Prostate gland (tissue), 2 donors: Measurements from ENCODE around the gene SACM1L. TPM values are rescaled to one million over a fixed set of nuclear protein-coding genes. Genes with fewer than 3 reads are reported as not detected.

ENCODE experiments used
- DNase-seq: peaks from one replicate; pipeline ENCODE4 v3.0.0-alpha.2; 2019; ENCODE audit warnings: low spot score
- H3K27ac ChIP-seq, 2 donors: fragments of 200-600 bp; sonication (generic); 2 replicates each; pipeline ENCODE4 v1.5.1; 2017 to 2019
- H3K27me3 ChIP-seq: fragments of 200-600 bp; sonication (generic); replicated peaks from 2 replicates; pipeline ENCODE4 v1.5.1; 2019; ENCODE audit not compliant: insufficient read depth
- H3K36me3 ChIP-seq, 2 donors: fragments of 200-600 bp; sonication (generic); 1 replicate in 1 of 2; 2 replicates in 1 of 2; pipeline versions ENCODE4 v1.5.1 to v1.8.1; 2017 to 2019
- H3K4me1 ChIP-seq: fragments of 200-600 bp; sonication (generic); replicated peaks from 2 replicates; pipeline ENCODE4 v1.5.1; 2019
- H3K4me3 ChIP-seq, 2 donors: fragments of 200-600 bp; sonication (generic); 2 replicates each; pipeline ENCODE4 v1.5.1; 2017 to 2019
- H3K9me3 ChIP-seq: fragments of 200-600 bp; sonication (generic); 2 replicates; pipeline ENCODE4 v1.5.1; 2017
- CTCF ChIP-seq, 4 experiments: fragments of 200-600 bp in 2 of 4; fragments of 450-650 bp in 2 of 4; sonication (generic) in 2 of 4; IDR thresholded peaks; 1 replicate in 3 of 4; 2 replicates in 1 of 4; pipeline ENCODE4 v1.5.1; 2016 to 2019; ENCODE audit warnings: antibody characterized with exemption in 4 of 4, mild to moderate bottlenecking in 2 of 4, moderate library complexity in 2 of 4
- POLR2A ChIP-seq: fragments of 450-650 bp; IDR thresholded peaks from one replicate; pipeline ENCODE4 v1.6.1; 2016; ENCODE audit warnings: antibody characterized with exemption, mild to moderate bottlenecking
- POLR2AphosphoS5 ChIP-seq: sonication (generic); formaldehyde crosslinking; IDR thresholded peaks from one replicate; pipeline ENCODE4 v1.6.1; 2017; ENCODE audit warnings: antibody characterized with exemption
- WGBS: methylation state at CpG from one replicate; pipeline ENCODE4 v1.1.5; 2018; 5-methylcytosine and 5-hydroxymethylcytosine counted together
- intact Hi-C: fragments of 100-400 bp; cut with DNase I; formaldehyde crosslinking; loops from one replicate; pipeline ENCODE4 v1.14.2; 2022
- total RNA-seq, 2 donors: library from RNA; depleted of rRNA; stranded (reverse); fragments of >200 nt; gene quantifications; one replicate each; pipeline ENCODE4 v1.1.0, GENCODE V29; 2016

Gene SACM1L
- total RNA-seq, 2 donors from 2014 or later = 56.6 to 62.8 TPM

- Histone ChIP-seq H3K27me3 (no peaks in the 10 kb centered on the region), H3K9me3 (no peaks in the 10 kb centered on the region), H3K4me1 (peaks cover 5% of the 10 kb centered on the region), H3K27ac (no peak overlapping the region), H3K4me3 (no peak overlapping the region), H3K36me3 (no peaks in the 10 kb centered on the region)
- intact Hi-C loops = no loop called here
- DNase-seq = no peak
- 94% methylated on average over 7 of the region's 7 CpGs for WGBS
- no peak for TF ChIP-seq CTCF (IDR thresholded peaks at IDR 0.05)
- TF ChIP-seq POLR2A = no peak
- no peak for TF ChIP-seq POLR2AphosphoS5
These were observed 2.3 kb upstream of the SACM1L start for GRCh38 chr3:45686850-45687249.

- DNase-seq = no peak
- TF ChIP-seq POLR2A (no peak), CTCF (IDR thresholded peaks at IDR 0.05) (no peak), POLR2AphosphoS5 (no peak)
- Histone ChIP-seq H3K27me3 (no peaks in the 10 kb centered on the region), H3K9me3 (no peaks in the 10 kb centered on the region), H3K27ac (no peak overlapping the region), H3K4me3 (peak overlapping the region in 1 of 2 donors; percentile 90), H3K4me1 (peaks cover 6% of the 10 kb centered on the region), H3K36me3 (no peaks in the 10 kb centered on the region)
- WGBS = 17% methylated on average over 4 of the region's 4 CpGs
- intact Hi-C loops = no loop called here
These were observed 1.4 kb upstream of the SACM1L start for GRCh38 chr3:45687828-45688193.

- intact Hi-C loops = no loop called here
- WGBS = under 1% methylated on average over 35 of the region's 35 CpGs
- peak overlapping the region; percentile 80 to 90 for H3K4me3 ChIP-seq
- H3K4me1 ChIP-seq = peaks cover 11% of the 10 kb centered on the region
- no peak for TF ChIP-seq POLR2A
- TF ChIP-seq CTCF (IDR thresholded peaks at IDR 0.05) = peak in 1 of 4 experiments; percentile 4
- no peaks in the 10 kb centered on the region for H3K9me3 ChIP-seq
- H3K27me3 ChIP-seq = no peaks in the 10 kb centered on the region
- no peaks in the 10 kb centered on the region for H3K36me3 ChIP-seq
- DNase-seq = no peak
- H3K27ac ChIP-seq = peak overlapping the region; percentile 86 to 90
These were observed 858 bp upstream of the SACM1L start for GRCh38 chr3:45688194-45688881.

GRCh38 chr3:45689787-45690145, 570 bp downstream of the SACM1L start:
- intact Hi-C loops = no loop called here
- peaks cover 12% of the 10 kb centered on the region for H3K4me1 ChIP-seq
- DNase-seq = no peak

More at GRCh38 chr3:45689787-45690145, 570 bp downstream of the SACM1L start:
- Histone ChIP-seq H3K36me3 (no peaks in the 10 kb centered on the region), H3K27me3 (no peaks in the 10 kb centered on the region), H3K27ac (peak overlapping the region; percentile 86 to 90), H3K9me3 (no peaks in the 10 kb centered on the region), H3K4me3 (peak overlapping the region; percentile 80 to 90)
- TF ChIP-seq CTCF (IDR thresholded peaks at IDR 0.05) = no peak
- no peak for TF ChIP-seq POLR2A
- no peak for TF ChIP-seq POLR2AphosphoS5
- WGBS = 1% methylated on average over 8 of the region's 8 CpGs
